Measurements from ENCODE around the gene SSH2.
"Not testable (repeated sequence)": the region's sequence is repeated elsewhere in the genome, so short reads cannot be mapped to it uniquely, and the experiment has no call there.

Gene SSH2

DNA sequence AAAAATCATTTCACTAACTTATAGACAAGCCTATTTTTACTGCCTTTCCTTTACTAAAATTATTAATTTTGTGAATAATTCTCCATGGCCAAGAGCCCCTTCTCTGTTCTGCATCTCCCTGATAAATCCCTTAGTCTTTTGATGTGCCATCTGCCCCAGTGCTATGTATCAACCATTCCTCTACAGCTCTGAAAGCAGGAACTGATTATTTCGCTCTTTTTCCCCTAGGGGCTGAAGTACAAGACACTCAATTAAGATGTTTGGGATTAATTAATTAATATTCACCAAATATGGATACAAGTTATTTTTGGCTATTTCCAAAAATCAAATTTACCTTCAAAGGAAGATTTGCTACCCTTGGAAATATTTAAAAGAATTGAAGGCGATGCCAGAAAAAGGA lies 26.6 kb downstream of the SSH2 start:
- H3K79me1 ChIP-seq (ENCODE audit: low read depth, low read length): peaks cover 5% of the 10 kb centered on the region
- no peak overlapping the region for H3K14ac ChIP-seq (ENCODE audit: low read length)
- no peak overlapping the region for H4K91ac ChIP-seq (ENCODE audit: low read depth, low read length, poor library complexity)
- H3K4me2 ChIP-seq (ENCODE audit: insufficient read depth, low read length, poor library complexity, severe bottlenecking): no peak overlapping the region
- peaks cover 8 to 9% of the 10 kb centered on the region in 2 donors for H3K9me3 ChIP-seq (replicated peaks in 1 of 2; ENCODE audit: control insufficient read depth in 2 of 2, insufficient read depth in 1 of 2, low read depth in 1 of 2, low read length in 2 of 2)
- H3K27ac ChIP-seq (replicated peaks; ENCODE audit: low read length): no peak overlapping the region
- no CpG with 5 or more reads among the region's 2 CpGs for WGBS, 2 donors (ENCODE audit: extremely low coverage in 2 of 2, insufficient read length in 2 of 2, insufficient replicate concordance in 1 of 2)
- H2BK120ac ChIP-seq (ENCODE audit: low read depth, low read length): no peak overlapping the region
- H3K9ac ChIP-seq (ENCODE audit: low read depth, low read length, poor library complexity): no peak overlapping the region
- H3K4me3 ChIP-seq (ENCODE audit: low read length in 2 of 2): no peak overlapping the region
- H4K8ac ChIP-seq (ENCODE audit: low read depth, low read length): no peak overlapping the region
- DNase-seq (ENCODE audit: low spot score): no peak
- no peak overlapping the region for H2BK12ac ChIP-seq (ENCODE audit: low read length)
- H2BK15ac ChIP-seq (ENCODE audit: low read length): no peak overlapping the region
- H2AK5ac ChIP-seq (ENCODE audit: low read depth, low read length): no peak overlapping the region
- no peak overlapping the region for H2BK5ac ChIP-seq (ENCODE audit: low read length)
- H3K4ac ChIP-seq (ENCODE audit: low read length): no peak overlapping the region
- no peak overlapping the region for H2AFZ ChIP-seq (ENCODE audit: low read length)
- no peak overlapping the region for H3K23ac ChIP-seq (ENCODE audit: low read depth, low read length, poor library complexity)
- no peaks in the 10 kb centered on the region for H3K27me3 ChIP-seq (ENCODE audit: control insufficient read depth in 3 of 3, insufficient read depth in 3 of 3, low read depth in 1 of 3, low read length in 3 of 3)
- H3K36me3 ChIP-seq (replicated peaks in 1 of 2; ENCODE audit: control insufficient read depth in 2 of 2, insufficient read depth in 2 of 2, low read length in 2 of 2): no peaks in the 10 kb centered on the region
- H3K4me1 ChIP-seq (ENCODE audit: control insufficient read depth in 2 of 2, insufficient read depth in 1 of 2, low read depth in 1 of 2, low read length in 2 of 2): no peaks in the 10 kb centered on the region
- H3K18ac ChIP-seq (ENCODE audit: low read length): no peak overlapping the region

GRCh38 chr17:29897136-29897535 lies 32.9 kb downstream of the SSH2 start:
- H4K8ac ChIP-seq (ENCODE audit: low read depth, low read length); H3K4ac ChIP-seq (ENCODE audit: low read length): not testable (repeated sequence)
- WGBS, 2 donors (ENCODE audit: extremely low coverage in 2 of 2, insufficient read length in 2 of 2, insufficient replicate concordance in 1 of 2): no CpG with 5 or more reads among the region's 4 CpGs

DNA sequence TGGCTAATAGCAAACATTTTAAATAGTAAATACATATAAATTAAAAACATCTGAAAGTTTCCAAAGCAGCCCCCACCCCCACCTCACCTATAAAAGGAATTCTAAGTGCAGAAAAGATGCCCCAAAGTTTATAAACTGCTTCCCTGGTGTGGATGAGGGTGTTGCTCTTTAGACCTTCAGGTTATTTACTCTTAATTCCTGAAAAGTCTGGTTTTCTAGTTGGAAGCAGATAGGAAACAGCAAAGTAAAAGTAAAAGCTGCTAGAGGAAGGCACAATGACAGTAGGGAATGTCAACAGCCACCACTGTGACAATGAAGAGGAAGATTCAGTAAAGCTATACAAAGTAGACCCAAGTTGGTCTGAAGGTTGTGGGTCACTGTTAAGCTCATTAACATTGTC lies 37.8 kb downstream of the SSH2 start:
- H2BK120ac ChIP-seq (ENCODE audit: low read depth, low read length): no peak overlapping the region
- no peak overlapping the region for H2BK12ac ChIP-seq (ENCODE audit: low read length)
- no peak overlapping the region for H4K91ac ChIP-seq (ENCODE audit: low read depth, low read length, poor library complexity)
- H3K27ac ChIP-seq (replicated peaks; ENCODE audit: low read length): no peak overlapping the region
- no peaks in the 10 kb centered on the region for H3K4me1 ChIP-seq (ENCODE audit: control insufficient read depth in 2 of 2, insufficient read depth in 1 of 2, low read depth in 1 of 2, low read length in 2 of 2)
- H3K18ac ChIP-seq (ENCODE audit: low read length): no peak overlapping the region
- no peak overlapping the region for H3K14ac ChIP-seq (ENCODE audit: low read length)
- no peak overlapping the region for H3K4ac ChIP-seq (ENCODE audit: low read length)
- no peak overlapping the region for H3K9ac ChIP-seq (ENCODE audit: low read depth, low read length, poor library complexity)
- H3K79me1 ChIP-seq (ENCODE audit: low read depth, low read length): no peaks in the 10 kb centered on the region
- no peak overlapping the region for H2BK15ac ChIP-seq (ENCODE audit: low read length)
- no peaks in the 10 kb centered on the region for H3K9me3 ChIP-seq (replicated peaks in 1 of 2; ENCODE audit: control insufficient read depth in 2 of 2, insufficient read depth in 1 of 2, low read depth in 1 of 2, low read length in 2 of 2)
- H2AFZ ChIP-seq (ENCODE audit: low read length): no peak overlapping the region
- no peak overlapping the region for H2BK5ac ChIP-seq (ENCODE audit: low read length)
- H4K8ac ChIP-seq (ENCODE audit: low read depth, low read length): no peak overlapping the region
- no peak overlapping the region for H2AK5ac ChIP-seq (ENCODE audit: low read depth, low read length)
- H3K4me2 ChIP-seq (ENCODE audit: insufficient read depth, low read length, poor library complexity, severe bottlenecking): no peak overlapping the region
- no peak overlapping the region for H3K23ac ChIP-seq (ENCODE audit: low read depth, low read length, poor library complexity)
- no peaks in the 10 kb centered on the region for H3K27me3 ChIP-seq (ENCODE audit: control insufficient read depth in 3 of 3, insufficient read depth in 3 of 3, low read depth in 1 of 3, low read length in 3 of 3)
- H3K4me3 ChIP-seq (ENCODE audit: low read length in 2 of 2): no peak overlapping the region
- H3K36me3 ChIP-seq (replicated peaks in 1 of 2; ENCODE audit: control insufficient read depth in 2 of 2, insufficient read depth in 2 of 2, low read length in 2 of 2): no peaks in the 10 kb centered on the region
- DNase-seq (ENCODE audit: low spot score): no peak

More at GRCh38 chr17:29897136-29897535, 32.9 kb downstream of the SSH2 start:
- not testable (repeated sequence) for H2BK12ac ChIP-seq (ENCODE audit: low read length); DNase-seq (ENCODE audit: low spot score); H3K18ac ChIP-seq (ENCODE audit: low read length); H2AK5ac ChIP-seq (ENCODE audit: low read depth, low read length); H2BK120ac ChIP-seq (ENCODE audit: low read depth, low read length); H4K91ac ChIP-seq (ENCODE audit: low read depth, low read length, poor library complexity); H3K4me2 ChIP-seq (ENCODE audit: insufficient read depth, low read length, poor library complexity, severe bottlenecking); H3K9ac ChIP-seq (ENCODE audit: low read depth, low read length, poor library complexity); H3K36me3 ChIP-seq (replicated peaks in 1 of 2; ENCODE audit: control insufficient read depth in 2 of 2, insufficient read depth in 2 of 2, low read length in 2 of 2); H3K9me3 ChIP-seq (replicated peaks in 1 of 2; ENCODE audit: control insufficient read depth in 2 of 2, insufficient read depth in 1 of 2, low read depth in 1 of 2, low read length in 2 of 2); H3K4me3 ChIP-seq (ENCODE audit: low read length in 2 of 2); H3K14ac ChIP-seq (ENCODE audit: low read length); H2AFZ ChIP-seq (ENCODE audit: low read length); H3K23ac ChIP-seq (ENCODE audit: low read depth, low read length, poor library complexity); H3K4me1 ChIP-seq (ENCODE audit: control insufficient read depth in 2 of 2, insufficient read depth in 1 of 2, low read depth in 1 of 2, low read length in 2 of 2); H3K27me3 ChIP-seq (ENCODE audit: control insufficient read depth in 3 of 3, insufficient read depth in 3 of 3, low read depth in 1 of 3, low read length in 3 of 3); H2BK5ac ChIP-seq (ENCODE audit: low read length); H2BK15ac ChIP-seq (ENCODE audit: low read length); H3K79me1 ChIP-seq (ENCODE audit: low read depth, low read length); H3K27ac ChIP-seq (replicated peaks; ENCODE audit: low read length)

- no peaks in the 10 kb centered on the region for H3K4me1 ChIP-seq (ENCODE audit: control insufficient read depth in 2 of 2, insufficient read depth in 1 of 2, low read depth in 1 of 2, low read length in 2 of 2)
- H2BK120ac ChIP-seq (ENCODE audit: low read depth, low read length): no peak overlapping the region
- no peak overlapping the region for H2BK15ac ChIP-seq (ENCODE audit: low read length)
- no peak overlapping the region for H3K18ac ChIP-seq (ENCODE audit: low read length)
- H2AFZ ChIP-seq (ENCODE audit: low read length): no peak overlapping the region
- H2BK5ac ChIP-seq (ENCODE audit: low read length): no peak overlapping the region
- no peak overlapping the region for H3K4ac ChIP-seq (ENCODE audit: low read length)
- no peaks in the 10 kb centered on the region for H3K36me3 ChIP-seq (replicated peaks in 1 of 2; ENCODE audit: control insufficient read depth in 2 of 2, insufficient read depth in 2 of 2, low read length in 2 of 2)
- no peak overlapping the region for H3K4me2 ChIP-seq (ENCODE audit: insufficient read depth, low read length, poor library complexity, severe bottlenecking)
- no peak overlapping the region for H2AK5ac ChIP-seq (ENCODE audit: low read depth, low read length)
- no peak overlapping the region for H3K14ac ChIP-seq (ENCODE audit: low read length)
- H2BK12ac ChIP-seq (ENCODE audit: low read length): no peak overlapping the region
- no CpG with 5 or more reads among the region's 1 CpG for WGBS, 2 donors (ENCODE audit: extremely low coverage in 2 of 2, insufficient read length in 2 of 2, insufficient replicate concordance in 1 of 2)
- H3K9me3 ChIP-seq (replicated peaks in 1 of 2; ENCODE audit: control insufficient read depth in 2 of 2, insufficient read depth in 1 of 2, low read depth in 1 of 2, low read length in 2 of 2): no peaks in the 10 kb centered on the region
- H3K23ac ChIP-seq (ENCODE audit: low read depth, low read length, poor library complexity): no peak overlapping the region
- H3K4me3 ChIP-seq (ENCODE audit: low read length in 2 of 2): no peak overlapping the region
- no peak overlapping the region for H3K27ac ChIP-seq (replicated peaks; ENCODE audit: low read length)
- no peak overlapping the region for H3K9ac ChIP-seq (ENCODE audit: low read depth, low read length, poor library complexity)
- no peaks in the 10 kb centered on the region for H3K27me3 ChIP-seq (ENCODE audit: control insufficient read depth in 3 of 3, insufficient read depth in 3 of 3, low read depth in 1 of 3, low read length in 3 of 3)
- no peak overlapping the region for H4K91ac ChIP-seq (ENCODE audit: low read depth, low read length, poor library complexity)
- H4K8ac ChIP-seq (ENCODE audit: low read depth, low read length): no peak overlapping the region
- no peaks in the 10 kb centered on the region for H3K79me1 ChIP-seq (ENCODE audit: low read depth, low read length)
- no peak for DNase-seq (ENCODE audit: low spot score)
Measured at GRCh38 chr17:29891131-29891530, 38.9 kb downstream of the SSH2 start.
